ENCODE results near the gene KDM3B. TPM values are rescaled to one million over a fixed set of nuclear protein-coding genes. Genes with fewer than 3 reads are reported as not detected.

The KDM3B gene, protein sequence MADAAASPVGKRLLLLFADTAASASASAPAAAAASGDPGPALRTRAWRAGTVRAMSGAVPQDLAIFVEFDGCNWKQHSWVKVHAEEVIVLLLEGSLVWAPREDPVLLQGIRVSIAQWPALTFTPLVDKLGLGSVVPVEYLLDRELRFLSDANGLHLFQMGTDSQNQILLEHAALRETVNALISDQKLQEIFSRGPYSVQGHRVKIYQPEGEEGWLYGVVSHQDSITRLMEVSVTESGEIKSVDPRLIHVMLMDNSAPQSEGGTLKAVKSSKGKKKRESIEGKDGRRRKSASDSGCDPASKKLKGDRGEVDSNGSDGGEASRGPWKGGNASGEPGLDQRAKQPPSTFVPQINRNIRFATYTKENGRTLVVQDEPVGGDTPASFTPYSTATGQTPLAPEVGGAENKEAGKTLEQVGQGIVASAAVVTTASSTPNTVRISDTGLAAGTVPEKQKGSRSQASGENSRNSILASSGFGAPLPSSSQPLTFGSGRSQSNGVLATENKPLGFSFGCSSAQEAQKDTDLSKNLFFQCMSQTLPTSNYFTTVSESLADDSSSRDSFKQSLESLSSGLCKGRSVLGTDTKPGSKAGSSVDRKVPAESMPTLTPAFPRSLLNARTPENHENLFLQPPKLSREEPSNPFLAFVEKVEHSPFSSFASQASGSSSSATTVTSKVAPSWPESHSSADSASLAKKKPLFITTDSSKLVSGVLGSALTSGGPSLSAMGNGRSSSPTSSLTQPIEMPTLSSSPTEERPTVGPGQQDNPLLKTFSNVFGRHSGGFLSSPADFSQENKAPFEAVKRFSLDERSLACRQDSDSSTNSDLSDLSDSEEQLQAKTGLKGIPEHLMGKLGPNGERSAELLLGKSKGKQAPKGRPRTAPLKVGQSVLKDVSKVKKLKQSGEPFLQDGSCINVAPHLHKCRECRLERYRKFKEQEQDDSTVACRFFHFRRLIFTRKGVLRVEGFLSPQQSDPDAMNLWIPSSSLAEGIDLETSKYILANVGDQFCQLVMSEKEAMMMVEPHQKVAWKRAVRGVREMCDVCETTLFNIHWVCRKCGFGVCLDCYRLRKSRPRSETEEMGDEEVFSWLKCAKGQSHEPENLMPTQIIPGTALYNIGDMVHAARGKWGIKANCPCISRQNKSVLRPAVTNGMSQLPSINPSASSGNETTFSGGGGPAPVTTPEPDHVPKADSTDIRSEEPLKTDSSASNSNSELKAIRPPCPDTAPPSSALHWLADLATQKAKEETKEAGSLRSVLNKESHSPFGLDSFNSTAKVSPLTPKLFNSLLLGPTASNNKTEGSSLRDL (N-terminal part only)
- 10 to 100 TPM; 13.7 to 19.7 (median 18.3) TPM for total RNA-seq
- long read RNA-seq, partial matches to known transcripts, result 1 of 1 reads
- long read RNA-seq, other reads (novel, unspliced or antisense), result 0 of 1 reads

DNA sequence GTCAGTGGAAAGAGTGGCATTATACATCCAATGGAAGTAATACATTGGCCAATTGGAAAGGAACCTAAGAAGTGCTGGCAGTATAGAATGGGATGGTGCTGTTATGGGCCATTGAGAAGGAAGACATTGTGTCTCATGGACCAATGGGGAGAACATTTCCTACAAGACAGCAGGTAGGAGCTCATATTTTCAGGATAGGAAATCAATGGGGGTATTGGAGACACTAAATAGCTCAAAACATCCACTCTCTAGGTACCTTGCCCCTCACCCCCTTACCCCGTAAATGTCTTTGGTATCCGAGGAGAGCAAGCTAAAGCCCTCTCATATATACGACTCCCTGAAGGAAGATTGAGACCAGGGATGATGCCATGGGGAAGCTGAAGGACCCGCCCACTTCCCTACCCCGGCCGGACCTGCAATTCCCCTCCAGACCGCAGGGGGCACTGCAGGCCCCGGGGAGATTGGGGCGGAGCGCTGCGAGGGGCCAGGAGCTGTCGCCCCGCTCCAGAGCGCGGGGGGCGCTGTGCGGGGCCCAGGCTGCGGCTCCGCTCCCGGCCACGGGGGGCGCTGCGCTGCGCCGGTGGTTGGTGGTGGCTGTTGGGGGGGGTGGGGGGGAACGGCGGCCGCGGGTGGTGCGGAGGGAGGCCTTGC, at the start of gene KDM3B:
KDM3B (plus strand) TSS at position 615 of the 651 bp plus-strand sequence. CDS start 111 bp downstream, outside the sequence.
- peak; percentile 84 to 89 (median 85) for DNase-seq
- Histone ChIP-seq H3K4me3 (peak within 1 kb of the TSS; percentile 86 to 96 (median 95)), H3K4me1 (peaks cover 0 to 20% (median 4%) of the 10 kb centered on the region in 4 donors), H3K36me3 (peaks cover 0 to 6% (median under 1%) of the 10 kb centered on the region in 4 donors), H3K27ac (peak within 1 kb of the TSS; percentile 85 to 97 (median 95)), H3K27me3 (no peaks in the 10 kb centered on the region), H3K9me3 (no peaks in the 10 kb centered on the region)
- ATAC-seq, result peak; percentile 91 to 96 (median 94)
- no peak for TF ChIP-seq POLR2A (IDR thresholded peaks at IDR 0.05)
- TF ChIP-seq, protein P1, sequence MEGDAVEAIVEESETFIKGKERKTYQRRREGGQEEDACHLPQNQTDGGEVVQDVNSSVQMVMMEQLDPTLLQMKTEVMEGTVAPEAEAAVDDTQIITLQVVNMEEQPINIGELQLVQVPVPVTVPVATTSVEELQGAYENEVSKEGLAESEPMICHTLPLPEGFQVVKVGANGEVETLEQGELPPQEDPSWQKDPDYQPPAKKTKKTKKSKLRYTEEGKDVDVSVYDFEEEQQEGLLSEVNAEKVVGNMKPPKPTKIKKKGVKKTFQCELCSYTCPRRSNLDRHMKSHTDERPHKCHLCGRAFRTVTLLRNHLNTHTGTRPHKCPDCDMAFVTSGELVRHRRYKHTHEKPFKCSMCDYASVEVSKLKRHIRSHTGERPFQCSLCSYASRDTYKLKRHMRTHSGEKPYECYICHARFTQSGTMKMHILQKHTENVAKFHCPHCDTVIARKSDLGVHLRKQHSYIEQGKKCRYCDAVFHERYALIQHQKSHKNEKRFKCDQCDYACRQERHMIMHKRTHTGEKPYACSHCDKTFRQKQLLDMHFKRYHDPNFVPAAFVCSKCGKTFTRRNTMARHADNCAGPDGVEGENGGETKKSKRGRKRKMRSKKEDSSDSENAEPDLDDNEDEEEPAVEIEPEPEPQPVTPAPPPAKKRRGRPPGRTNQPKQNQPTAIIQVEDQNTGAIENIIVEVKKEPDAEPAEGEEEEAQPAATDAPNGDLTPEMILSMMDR (IDR thresholded peaks at IDR 0.05), result peak; percentile 84 to 100 (median 96)
- intact Hi-C loops (cut with DNase I), result no loop called here
- WGBS (ENCODE audit: insufficient coverage, low coverage, low lambda C conversion rate, missing lambda C conversion rate), result 13% methylated on average over 4 of the region's 30 CpGs

- 75% methylated on average over 6 of the region's 6 CpGs for WGBS (ENCODE audit: insufficient coverage, low coverage, low lambda C conversion rate, missing lambda C conversion rate)
- TF ChIP-seq POLR2A (IDR thresholded peaks at IDR 0.05), result no peak
- TF ChIP-seq, protein P1 (IDR thresholded peaks at IDR 0.05), result no peak
- intact Hi-C loops (cut with DNase I), result no loop called here
- no peaks in the 10 kb centered on the region for H3K9me3 ChIP-seq
- ATAC-seq, result no peak
- H3K36me3 ChIP-seq, result no peaks in the 10 kb centered on the region
- H3K4me1 ChIP-seq, result no peaks in the 10 kb centered on the region
- H3K27ac ChIP-seq, result no peak overlapping the region
- H3K4me3 ChIP-seq, result no peak overlapping the region
- H3K27me3 ChIP-seq, result no peaks in the 10 kb centered on the region
- DNase-seq, result peak in 1 of 3 donors; percentile 6
These were observed 49.1 kb upstream of the KDM3B start for GRCh38 chr5:138303372-138303771.

GRCh38 chr5:138305797-138306196, 46.7 kb upstream of the KDM3B start:
- no peak overlapping the region for H3K27ac ChIP-seq
- no peaks in the 10 kb centered on the region for H3K4me1 ChIP-seq
- ATAC-seq (peak in 1 of 4 donors; percentile 46), DNase-seq (peak in 1 of 3 donors; percentile 52)
- no peaks in the 10 kb centered on the region for H3K36me3 ChIP-seq
- H3K4me3 ChIP-seq, result no peak overlapping the region
- TF ChIP-seq, protein P1 (IDR thresholded peaks at IDR 0.05), result no peak
- TF ChIP-seq POLR2A (IDR thresholded peaks at IDR 0.05), result no peak
- WGBS (ENCODE audit: insufficient coverage, low coverage, low lambda C conversion rate, missing lambda C conversion rate), result 17% methylated on average over 1 of the region's 1 CpG
- no peaks in the 10 kb centered on the region for H3K27me3 ChIP-seq
- intact Hi-C loops (cut with DNase I), result no loop called here
- no peaks in the 10 kb centered on the region for H3K9me3 ChIP-seq
